HG03139 (cell line): ENCODE results near the gene IFT20.
A peak's percentile ranks its signal among the peaks of the same experiment; 100 is the strongest.

ENCODE experiments used
- ATAC-seq: cut with Tn5 transposase; IDR thresholded peaks from one replicate; pipeline ENCODE4 v1.9.1; 2021; ENCODE audit not compliant: unreplicated experiment

IFT20 gene, protein sequence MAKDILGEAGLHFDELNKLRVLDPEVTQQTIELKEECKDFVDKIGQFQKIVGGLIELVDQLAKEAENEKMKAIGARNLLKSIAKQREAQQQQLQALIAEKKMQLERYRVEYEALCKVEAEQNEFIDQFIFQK

DNA sequence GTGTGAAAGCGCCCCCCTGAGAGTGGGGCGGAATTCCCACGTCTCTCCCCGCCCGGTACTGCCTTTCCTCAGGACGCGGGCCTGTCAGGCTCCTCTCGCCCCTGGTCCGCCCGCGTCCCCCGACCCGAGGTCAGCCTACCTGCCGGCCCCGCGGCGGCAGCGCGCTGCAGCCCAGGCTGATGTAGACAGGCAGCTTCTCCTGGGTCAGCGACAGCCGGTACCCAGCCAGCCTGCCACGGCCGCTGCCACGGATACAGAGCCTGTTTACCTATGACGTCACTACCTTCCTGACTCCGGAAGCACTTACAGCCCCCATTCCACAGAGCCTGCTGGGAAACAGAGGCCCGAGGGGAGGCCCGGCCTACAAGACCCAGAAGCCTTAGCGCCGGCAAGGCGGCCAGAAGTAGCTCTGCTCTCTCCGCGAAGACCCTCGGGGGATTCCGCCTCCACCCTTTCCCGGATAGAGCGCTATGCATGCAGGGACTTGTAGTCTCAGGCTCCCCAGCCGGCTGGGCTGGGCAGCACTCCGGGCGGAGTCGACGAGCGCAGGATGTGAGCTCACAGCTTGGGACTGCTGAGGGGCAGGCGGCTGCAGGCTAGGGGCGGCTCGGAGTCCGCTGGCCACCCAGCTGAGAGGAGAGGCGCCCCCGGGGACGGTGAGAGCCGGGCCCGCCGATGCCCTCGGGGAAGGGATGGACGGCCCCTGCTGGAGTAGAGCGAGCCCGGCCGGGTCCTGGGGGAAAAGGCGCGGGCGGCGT lies at the start of gene IFT20, which contains the start of gene TNFAIP1:
TSS of gene IFT20 (minus strand) at position 272 of the 758 bp plus-strand sequence. CDS start 3,487 bp downstream, outside the sequence.
TSS of gene TNFAIP1 (plus strand) at position 561 of the 758 bp plus-strand sequence. CDS start 3,761 bp downstream, outside the sequence.
- peak; percentile 92 for ATAC-seq

DNA sequence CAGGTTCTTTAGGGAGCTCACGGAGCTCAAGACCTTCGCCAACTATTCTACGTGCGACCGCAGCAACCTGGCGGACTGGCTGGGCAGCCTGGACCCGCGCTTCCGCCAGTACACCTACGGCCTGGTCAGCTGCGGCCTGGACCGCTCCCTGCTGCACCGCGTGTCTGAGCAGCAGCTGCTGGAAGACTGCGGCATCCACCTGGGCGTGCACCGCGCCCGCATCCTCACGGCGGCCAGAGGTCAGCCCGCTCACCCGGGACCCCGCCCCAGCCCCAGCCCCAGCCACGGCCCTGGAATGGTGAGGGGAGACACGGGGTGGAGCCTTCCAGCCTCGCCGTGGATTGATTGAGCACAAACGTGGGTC lies 49.7 kb upstream of the IFT20 start:
- peak; percentile 26 for ATAC-seq

DNA sequence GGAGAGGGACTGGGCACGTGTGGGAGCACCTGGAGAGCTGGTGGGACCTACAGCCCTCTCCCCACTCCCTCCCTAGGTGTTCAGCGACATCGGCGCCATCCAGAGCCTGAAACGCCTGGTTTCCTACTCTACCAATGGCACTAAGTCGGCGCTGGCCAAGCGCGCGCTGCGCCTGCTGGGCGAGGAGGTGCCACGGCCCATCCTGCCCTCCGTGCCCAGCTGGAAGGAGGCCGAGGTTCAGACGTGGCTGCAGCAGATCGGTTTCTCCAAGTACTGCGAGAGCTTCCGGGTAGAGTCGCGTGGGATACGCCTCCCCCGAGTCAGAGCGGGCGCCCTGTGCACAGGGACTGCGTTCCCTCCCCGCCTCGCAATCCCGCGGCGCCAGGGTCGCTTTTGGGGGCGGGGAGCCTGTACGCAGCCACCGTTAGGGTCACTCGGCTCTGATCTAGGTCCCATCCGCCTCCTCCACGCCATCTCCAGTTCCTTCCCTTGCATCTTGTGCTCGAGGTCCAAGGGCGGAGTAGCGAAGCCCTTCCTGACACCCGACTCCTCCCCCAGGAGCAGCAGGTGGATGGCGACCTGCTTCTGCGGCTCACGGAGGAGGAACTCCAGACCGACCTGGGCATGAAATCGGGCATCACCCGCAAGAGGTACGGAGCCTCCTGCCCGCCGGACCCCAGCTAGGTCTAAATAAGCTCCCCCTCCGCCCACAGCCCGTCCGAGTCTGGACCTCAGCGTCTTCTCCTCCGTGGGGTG lies 49.2 kb upstream of the IFT20 start:
- peak; percentile 77 for ATAC-seq

DNA sequence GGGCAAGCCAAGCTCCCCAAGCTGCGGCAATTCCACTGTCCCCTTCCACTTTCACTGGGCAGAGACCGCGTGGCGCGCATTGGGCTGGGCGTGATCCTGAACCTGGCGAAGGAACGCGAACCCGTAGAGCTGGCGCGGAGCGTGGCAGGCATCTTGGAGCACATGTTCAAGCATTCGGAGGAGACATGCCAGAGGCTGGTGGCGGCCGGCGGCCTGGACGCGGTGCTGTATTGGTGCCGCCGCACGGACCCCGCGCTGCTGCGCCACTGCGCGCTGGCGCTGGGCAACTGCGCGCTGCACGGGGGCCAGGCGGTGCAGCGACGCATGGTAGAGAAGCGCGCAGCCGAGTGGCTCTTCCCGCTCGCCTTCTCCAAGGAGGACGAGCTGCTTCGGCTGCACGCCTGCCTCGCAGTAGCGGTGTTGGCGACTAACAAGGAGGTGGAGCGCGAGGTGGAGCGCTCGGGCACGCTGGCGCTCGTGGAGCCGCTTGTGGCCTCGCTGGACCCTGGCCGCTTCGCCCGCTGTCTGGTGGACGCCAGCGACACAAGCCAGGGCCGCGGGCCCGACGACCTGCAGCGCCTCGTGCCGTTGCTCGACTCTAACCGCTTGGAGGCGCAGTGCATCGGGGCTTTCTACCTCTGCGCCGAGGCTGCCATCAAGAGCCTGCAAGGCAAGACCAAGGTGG lies 46.0 kb upstream of the IFT20 start:
- ATAC-seq, result no peak

DNA sequence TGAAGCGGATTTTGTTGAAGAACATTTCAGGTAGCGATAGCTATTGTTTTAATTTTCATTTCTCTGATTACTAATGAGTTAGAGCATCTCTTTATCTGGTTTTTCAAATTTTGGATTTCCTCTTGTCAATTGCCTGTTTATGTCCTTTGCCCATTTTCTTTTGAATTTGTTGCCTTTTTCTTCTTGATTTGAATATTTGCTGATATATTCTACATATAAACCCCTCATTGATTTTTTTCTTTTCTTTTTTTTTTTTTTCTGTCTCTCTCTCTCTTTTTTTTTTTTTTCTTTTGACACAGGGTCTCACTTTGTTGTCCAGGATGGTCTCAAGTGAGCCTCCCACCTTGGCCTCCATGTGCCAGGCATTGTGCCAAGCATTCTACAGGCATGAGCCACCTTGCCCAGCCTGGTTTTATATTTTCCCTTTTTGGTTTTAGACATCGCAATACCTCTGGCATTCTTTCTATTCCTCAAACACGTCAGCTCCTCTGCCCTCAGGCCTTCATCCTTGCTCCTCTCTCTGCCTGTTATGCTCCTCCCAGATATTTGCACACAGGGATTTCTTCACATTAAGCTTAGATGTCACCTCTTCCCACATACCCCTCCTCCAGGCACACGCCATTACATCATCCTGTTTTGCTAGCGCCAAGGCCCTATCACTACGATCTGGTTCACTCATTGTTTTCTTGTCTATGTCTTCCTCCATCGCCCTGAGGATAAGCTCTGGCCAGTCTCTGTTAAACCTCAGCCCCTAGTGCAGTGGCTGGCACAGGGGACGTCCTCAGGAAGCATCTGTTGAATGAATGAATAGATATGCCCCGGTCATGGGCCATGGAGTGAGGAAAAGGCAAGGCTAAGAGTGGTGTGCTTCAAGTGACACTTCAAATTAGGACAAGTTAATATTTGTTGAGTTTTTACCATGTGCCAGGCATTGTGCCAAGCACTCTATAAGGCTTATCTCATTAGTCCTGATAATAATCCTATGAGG lies 44.8 kb upstream of the IFT20 start:
- ATAC-seq, result no peak

DNA sequence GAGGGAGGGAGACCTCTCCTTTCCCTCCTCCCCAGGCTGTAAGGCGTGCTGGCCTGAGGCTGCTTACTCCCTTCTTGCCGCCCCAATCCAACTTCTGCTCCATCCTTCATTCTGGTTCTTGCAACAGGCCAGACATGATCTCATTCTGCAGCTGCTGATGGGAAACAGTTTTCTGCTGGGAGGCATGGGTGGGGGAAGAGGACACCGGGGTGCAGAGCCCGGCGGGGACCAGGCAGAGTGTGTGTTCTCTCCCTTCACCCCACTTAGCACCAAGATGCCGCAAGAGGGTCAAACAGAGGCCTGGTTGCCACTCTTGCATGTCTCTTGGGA lies 37.6 kb upstream of the IFT20 start:
- no peak for ATAC-seq

DNA sequence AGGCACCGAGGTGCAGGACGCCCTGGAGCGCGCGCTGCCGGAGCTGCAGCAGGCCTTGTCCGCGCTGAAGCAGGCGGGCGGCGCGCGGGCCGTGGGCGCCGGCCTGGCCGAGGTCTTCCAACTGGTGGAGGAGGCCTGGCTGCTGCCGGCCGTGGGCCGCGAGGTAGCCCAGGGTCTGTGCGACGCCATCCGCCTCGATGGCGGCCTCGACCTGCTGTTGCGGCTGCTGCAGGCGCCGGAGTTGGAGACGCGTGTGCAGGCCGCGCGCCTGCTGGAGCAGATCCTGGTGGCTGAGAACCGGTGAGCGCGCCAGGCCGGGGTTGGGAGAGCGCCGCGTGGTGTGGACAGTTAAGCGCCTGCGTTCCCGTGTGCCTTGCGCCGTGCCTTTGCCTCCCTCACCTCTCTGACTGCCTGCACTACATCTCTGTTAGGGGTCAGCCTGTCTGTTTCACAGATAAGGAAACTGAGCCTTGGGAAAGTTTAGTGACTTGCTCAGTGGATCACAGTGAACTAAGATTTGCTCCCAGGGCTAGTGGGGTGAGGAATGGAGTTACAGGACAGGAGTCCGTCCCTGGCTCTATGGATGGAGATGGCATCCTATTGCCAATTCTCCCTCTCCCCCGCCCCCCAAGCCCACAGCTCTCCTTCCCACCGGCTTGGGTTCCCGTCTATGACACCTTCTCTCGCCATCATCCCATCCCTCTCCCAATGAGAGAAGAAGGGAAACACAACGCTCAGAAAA lies 37.1 kb upstream of the IFT20 start:
- ATAC-seq, result no peak

DNA sequence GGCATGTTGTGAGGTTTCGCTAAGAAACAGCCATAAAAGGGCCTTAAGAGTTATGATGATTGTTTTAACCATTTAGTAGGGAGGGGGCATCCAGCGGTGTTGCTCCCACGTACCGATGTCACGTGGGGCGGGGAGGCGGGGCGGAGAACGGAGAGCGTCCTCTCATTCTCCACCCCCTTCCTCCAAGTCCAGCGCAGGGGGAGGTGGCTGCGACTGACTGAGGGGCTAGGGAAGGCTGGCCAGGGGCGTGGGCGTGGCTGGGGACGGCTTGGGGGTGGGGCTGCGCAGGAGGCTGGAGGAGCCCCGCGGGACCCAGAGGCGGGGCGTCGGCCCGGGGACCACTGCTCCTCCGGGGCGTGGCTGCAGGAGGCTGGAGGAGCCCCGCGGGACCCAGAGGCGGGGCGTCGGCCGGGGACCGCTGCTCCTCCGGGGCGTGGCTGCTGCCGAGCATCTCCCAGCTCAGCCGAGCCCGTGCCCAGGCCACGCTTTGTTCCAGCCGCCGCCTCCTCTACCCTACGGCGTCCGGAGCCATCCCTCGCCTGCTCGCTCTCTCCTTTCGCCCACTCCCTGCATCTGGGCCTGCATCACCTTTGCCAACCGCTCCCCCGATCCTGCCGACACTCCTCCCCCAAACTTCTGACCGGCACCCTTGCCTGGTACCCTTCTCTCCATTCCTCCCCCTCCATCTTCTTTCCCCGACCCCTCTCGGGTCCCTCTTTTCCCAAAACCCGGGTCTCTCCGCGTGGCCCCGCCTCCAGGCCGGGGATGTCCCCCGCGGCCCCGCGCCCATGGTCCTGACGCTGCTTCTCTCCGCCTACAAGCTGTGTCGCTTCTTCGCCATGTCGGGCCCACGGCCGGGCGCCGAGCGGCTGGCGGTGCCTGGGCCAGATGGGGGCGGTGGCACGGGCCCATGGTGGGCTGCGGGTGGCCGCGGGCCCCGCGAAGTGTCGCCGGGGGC lies 36.3 kb upstream of the IFT20 start, which contains the start of gene SARM1:
TSS of gene SARM1 (plus strand) at position 450 of the 958 bp plus-strand sequence. CDS start at position 789, 339 bp downstream.
- peak; percentile 79 for ATAC-seq

DNA sequence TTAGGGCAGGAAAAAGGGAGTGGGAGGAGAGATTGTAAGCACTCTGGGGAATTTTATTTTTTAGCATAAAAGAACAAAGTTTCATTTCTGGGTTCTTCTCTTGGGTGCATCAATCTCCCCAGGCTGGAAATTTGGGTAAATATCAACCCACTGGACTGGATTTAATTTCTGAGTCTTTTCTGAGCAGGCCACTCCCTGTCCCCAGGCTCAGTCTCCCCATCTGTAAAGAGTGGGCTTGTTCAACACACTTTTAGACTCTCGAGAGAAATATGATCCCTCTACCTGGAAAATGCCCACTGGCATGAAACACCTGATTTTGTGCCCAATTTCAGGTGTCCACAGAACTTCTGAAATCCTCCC lies 35.5 kb upstream of the IFT20 start:
- no peak for ATAC-seq

DNA sequence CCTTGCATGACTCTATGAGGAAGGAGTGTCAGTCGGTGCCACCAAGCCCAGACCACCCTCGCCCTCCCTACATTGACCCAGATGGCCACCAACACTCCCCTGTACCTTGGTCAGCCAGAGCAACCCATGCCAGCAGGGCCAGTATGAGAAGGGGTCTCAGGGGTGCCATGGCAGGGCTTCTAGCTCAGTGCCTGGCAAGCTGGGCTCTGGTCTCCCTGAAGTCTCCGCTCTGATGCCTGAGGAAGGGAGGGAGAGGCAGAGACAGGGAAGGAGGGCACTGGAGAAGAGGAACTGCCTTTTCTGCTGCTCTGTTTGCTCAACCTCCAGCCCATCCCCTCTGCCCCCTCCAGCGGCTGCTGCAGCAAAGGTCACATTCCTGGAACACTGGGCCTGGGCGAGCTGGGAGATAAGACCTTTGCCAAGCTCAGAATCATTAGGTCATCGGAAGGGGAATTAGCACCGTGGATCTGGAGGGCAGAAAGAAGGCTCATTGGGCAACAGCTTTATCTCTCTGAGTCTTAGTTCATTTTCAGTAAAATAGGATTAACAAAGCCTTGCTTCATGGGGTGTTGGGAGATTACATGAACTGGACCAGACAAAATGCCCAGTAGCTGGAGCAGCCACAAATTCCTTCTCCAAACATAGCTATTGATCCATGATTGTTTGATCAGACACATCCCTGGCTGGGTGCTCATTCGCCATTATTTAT lies 34.9 kb upstream of the IFT20 start, which contains the start of gene VTN:
TSS of gene VTN (minus strand) at position 273 of the 709 bp plus-strand sequence. CDS start at position 169, 104 bp downstream.
- ATAC-seq, result no peak

DNA sequence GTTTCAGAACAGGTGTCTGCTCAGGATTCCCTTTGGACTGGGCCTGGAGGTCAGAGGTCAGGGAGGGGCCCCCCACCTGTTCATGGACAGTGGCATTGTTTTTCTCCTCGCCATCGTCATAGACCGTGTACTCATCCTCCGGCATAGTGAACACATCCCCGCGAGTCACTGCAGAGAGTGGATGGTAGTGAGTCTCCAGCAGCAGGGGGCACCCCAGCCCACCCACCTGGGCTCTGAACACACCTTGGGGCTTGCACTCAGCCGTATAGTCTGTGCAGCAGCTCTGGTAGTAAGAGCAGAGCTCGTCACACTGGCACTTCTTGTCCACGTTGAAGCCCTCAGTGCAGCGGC lies 34.4 kb upstream of the IFT20 start:
- no peak for ATAC-seq

DNA sequence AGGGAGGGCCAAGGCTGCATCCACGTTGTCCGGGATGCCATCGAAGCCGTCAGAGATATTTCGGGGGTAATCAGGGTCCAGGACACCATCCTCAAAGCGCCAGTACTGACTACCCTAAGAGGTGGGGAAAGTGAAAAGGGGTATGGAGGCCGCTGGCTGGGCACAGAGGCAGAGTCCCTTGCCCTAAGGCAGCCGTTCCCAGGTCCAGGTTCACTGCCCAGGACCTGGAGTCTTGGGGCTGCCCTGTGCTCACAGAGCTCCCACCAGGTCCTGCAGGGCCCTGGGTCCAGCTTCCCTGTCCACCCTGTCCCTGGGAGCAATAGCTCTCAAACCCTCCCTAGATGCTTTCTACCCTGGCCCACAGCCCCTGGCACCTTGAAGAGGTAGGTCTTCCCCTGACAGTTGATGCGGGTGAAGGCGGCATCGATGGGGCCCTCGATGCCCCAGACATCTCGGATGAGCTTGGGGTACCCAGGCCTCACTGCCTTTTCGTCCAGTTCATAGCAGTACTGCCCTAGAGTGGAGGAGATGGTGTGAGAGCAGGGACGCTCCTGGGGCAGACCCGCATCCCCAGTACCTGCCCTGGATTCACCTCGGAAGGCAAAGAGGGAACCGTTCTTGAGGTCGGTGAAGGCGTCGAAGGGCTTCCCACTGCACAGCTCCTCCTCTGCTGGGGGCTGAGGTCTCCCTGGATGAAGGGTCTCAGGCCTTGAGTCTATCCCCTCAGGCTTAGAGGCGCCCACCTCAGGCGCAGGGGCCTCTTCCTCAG lies 33.8 kb upstream of the IFT20 start:
- ATAC-seq, result no peak

DNA sequence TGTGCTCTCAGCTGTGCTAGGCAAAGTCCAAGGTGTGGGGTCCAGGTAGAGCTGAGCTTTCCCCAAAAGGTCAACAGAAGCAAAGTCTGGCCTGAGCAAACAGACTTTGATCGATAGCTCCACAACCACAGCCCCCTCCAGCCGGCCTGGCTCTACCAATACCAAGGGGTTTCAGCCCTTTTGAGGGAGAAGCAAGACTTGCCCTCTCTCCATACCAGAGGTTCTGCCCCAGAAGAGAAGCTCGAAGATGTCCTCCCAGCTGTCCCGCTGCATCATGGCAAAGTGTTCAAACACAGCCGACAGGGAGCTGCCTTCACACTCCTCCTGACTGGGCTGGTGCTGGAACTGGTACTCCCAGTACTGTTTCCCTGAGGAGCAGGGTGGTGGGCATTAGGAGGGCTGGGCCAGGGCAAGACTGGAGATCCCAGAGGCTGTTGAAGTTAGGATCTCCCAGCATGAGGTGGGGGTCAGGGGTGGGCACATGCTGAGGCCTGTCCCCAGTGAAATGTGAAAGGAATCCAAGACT lies 33.1 kb upstream of the IFT20 start:
- no peak for ATAC-seq

DNA sequence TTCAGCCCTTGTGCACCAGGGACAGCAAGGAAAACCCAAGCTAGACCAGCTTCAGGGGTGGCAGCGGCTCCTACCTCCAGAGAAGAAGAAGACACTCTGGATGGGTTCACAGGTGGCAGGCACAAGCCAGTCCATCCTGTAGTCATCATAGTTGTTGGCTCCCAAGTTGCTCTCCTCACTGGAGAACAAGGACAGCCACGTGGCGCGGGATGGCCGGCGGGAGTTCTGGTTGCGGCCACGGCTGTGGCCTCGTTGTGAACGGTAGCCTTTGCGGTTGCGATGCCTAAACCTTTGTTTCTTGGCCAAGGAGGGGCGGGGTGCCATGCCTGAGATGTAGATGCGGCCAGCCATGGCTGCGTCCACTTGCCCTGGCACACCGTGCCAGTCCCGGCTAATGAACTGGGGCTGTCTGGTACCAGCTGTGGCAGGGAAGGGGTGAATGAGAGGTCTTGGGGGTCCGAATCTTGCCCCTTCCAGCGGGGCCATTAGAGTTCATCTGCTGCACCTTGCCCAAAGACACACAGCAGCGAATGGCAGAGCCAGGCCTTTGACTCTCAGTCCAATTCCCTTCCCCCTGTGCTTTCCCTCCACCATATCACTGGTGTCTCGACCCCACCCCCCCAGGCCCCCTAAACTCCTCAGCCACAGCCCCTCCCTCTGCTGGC lies 32.5 kb upstream of the IFT20 start:
- no peak for ATAC-seq

DNA sequence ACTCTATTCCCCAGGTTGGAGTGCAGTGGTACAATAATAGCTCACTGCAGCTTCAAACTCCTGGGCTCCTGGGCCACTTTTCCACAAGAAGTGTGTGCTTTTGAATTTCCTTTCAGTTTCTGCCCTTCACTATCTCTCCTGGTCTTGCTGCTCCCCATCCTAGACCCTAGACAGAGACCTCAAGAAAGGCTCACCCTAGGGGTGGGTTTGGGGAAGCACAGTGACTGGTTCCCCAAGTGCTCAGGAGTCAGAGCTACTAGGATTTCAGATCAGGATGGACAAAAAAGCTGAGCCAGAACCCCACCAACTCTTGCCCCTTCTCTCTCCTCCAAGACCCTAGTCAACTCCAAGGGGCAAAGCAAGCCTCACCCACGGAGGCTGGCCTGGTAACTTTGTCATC lies 31.3 kb upstream of the IFT20 start:
- no peak for ATAC-seq

DNA sequence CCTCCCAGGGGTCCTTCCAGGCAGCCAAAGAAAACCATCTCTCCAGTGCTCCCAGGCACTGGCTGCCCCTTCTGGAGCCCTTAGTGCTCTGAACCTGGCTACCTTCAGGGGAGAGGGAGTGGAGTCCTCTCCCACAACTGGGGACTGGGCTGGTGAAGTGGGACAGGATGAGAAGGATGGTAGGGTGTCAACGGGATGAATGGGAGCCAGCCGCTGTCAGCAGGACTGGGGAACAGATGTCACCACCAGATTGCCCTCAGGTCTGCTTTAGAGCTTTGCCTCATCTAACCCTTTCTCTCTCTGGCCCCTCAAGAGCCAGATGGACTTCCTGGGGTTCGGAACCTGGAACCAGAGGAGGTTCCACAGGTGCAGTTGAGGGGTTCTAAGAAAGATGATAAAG lies 30.2 kb upstream of the IFT20 start:
- ATAC-seq, result no peak
